GM19397 (cell line): Measurements from ENCODE around the gene GPR179.

Experiments used
- ATAC-seq: cut with Tn5 transposase; IDR thresholded peaks from one replicate; pipeline ENCODE4 v1.9.1; 2021; ENCODE audit warnings: mild to moderate bottlenecking, moderate library complexity; ENCODE audit not compliant: unreplicated experiment

Gene GPR179

GRCh38 chr17:38343608-38344419 lies at the start of gene GPR179:
Gene GPR179, minus strand, starts transcription at chr17:38343956. Its CDS starts 167 bp downstream, at chr17:38343789.
- ATAC-seq = no peak

GRCh38 chr17:38379448-38379847 lies 35.7 kb upstream of the GPR179 start:
- no peak for ATAC-seq

- no peak for ATAC-seq
These were observed 25.5 kb upstream of the GPR179 start for GRCh38 chr17:38369124-38369886.

- ATAC-seq = no peak
These were observed 21.0 kb upstream of the GPR179 start for GRCh38 chr17:38364741-38365140.

- no peak for ATAC-seq
These were observed 19.3 kb upstream of the GPR179 start for GRCh38 chr17:38363016-38363415.

GRCh38 chr17:38361694-38362465 lies 18.1 kb upstream of the GPR179 start:
- no peak for ATAC-seq

GRCh38 chr17:38358586-38359513 lies 15.1 kb upstream of the GPR179 start:
- no peak for ATAC-seq

GRCh38 chr17:38357486-38358123 lies 13.8 kb upstream of the GPR179 start:
- ATAC-seq = no peak

- no peak for ATAC-seq
These were observed 11.5 kb upstream of the GPR179 start for GRCh38 chr17:38355251-38355650.

GRCh38 chr17:38354466-38354865 lies 10.7 kb upstream of the GPR179 start:
- no peak for ATAC-seq

- no peak for ATAC-seq
These were observed 9.9 kb upstream of the GPR179 start for GRCh38 chr17:38353668-38354067.

GRCh38 chr17:38353086-38353604 lies 9.4 kb upstream of the GPR179 start:
- ATAC-seq = no peak

GRCh38 chr17:38352245-38353085 lies 8.7 kb upstream of the GPR179 start:
- no peak for ATAC-seq

- peak; percentile 90 for ATAC-seq
These were observed 7.9 kb upstream of the GPR179 start, which contains the start of gene SOCS7 for GRCh38 chr17:38351412-38352222. Gene SOCS7, plus strand, starts transcription at chr17:38351844. Its CDS starts 209 bp downstream, at chr17:38352053.

GRCh38 chr17:38350035-38350434 lies 6.3 kb upstream of the GPR179 start:
- no peak for ATAC-seq

GRCh38 chr17:38349097-38349730 lies 5.5 kb upstream of the GPR179 start:
- no peak for ATAC-seq

- no peak for ATAC-seq
These were observed 2.0 kb upstream of the GPR179 start for GRCh38 chr17:38345743-38346142.
